ENCODE data around the gene ABHD16A. TPM values are rescaled to one million over a fixed set of nuclear protein-coding genes. Genes with fewer than 3 reads are reported as not detected.

ABHD16A gene
- total RNA-seq (2022) (89.9 and 99.1 TPM in 2 replicates), Bru-seq, nascent RNA (percentile 68 among the genes with signal in this experiment), BruChase-seq, experiment 1, labeled RNA remaining after a 6-hour chase (percentile 81 among the genes with signal in this experiment), BruChase-seq, experiment 2, labeled RNA remaining after a 2-hour chase (percentile 68 among the genes with signal in this experiment)
- long read RNA-seq, transcript ABHD16A-201 (20 exons, 2,103 nt), result major isoform, 163 of 193 reads
- long read RNA-seq, partial matches to known transcripts, result 3 of 193 reads
- long read RNA-seq, other reads (novel, unspliced or antisense), result 22 of 193 reads

DNA sequence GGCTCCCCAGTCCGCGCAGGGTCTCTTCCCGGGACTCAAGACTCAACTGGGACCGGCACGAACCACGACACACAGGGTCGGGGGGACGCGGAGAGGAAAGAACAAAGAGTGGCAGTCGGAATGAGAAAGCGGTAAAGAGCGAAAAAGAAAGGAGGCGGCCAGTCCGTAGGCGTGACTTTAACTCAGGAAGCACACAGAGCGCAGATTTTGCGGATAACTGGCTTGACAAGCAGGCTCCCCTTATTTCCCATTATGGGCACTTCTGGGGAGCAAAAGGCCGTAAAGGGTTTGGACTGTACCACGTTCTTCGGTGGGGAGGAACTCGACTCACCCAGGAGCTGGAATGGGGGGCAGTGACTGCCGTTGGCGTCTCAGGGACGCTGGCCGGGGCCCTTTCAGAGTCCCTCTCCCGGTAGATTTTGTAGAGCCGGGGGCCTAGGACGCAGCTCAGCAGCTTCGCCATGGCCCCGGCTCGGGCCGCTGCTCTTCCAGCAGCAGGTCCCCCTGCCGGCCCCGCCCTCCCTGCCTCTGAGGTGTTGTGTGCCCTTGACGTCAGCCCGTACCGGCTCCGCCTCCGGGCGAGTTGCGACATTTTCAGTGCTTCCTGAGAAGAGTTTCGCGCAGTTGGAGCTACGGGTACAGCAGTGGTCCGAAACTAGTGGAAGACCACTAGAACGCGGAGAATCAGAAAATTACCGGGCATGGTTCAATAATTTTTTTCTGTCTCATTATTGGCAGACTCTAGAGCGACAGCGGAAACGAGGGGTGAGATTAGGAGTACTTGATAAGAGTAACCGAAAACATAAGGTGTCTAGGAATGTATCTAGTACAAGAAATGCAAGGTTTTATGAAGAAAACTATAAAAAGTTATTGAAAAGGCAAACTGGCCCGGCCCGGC is at the start of gene ABHD16A:
Gene ABHD16A, minus strand, starts transcription at position 506 of the 898 bp plus-strand sequence. Its CDS starts 43 bp downstream, at position 463.
- BruUV-seq (replicated peaks), result TSS peak; percentile 91
- intact Hi-C loops (cut with micrococcal nuclease; ENCODE audit: unreplicated experiment), result loop anchor here (5.0 kb wide), 1 partner anchor 34 kb away; the partner anchor contains the start of gene CLIC1
- H3K4me1 Mint-ChIP-seq (ENCODE audit: low read depth, unreplicated experiment), result peaks cover 7% of the 10 kb centered on the region
- peaks cover 17% of the 10 kb centered on the region for H3K36me3 Mint-ChIP-seq (ENCODE audit: insufficient read depth, unreplicated experiment)
- TF ChIP-seq, protein P1, sequence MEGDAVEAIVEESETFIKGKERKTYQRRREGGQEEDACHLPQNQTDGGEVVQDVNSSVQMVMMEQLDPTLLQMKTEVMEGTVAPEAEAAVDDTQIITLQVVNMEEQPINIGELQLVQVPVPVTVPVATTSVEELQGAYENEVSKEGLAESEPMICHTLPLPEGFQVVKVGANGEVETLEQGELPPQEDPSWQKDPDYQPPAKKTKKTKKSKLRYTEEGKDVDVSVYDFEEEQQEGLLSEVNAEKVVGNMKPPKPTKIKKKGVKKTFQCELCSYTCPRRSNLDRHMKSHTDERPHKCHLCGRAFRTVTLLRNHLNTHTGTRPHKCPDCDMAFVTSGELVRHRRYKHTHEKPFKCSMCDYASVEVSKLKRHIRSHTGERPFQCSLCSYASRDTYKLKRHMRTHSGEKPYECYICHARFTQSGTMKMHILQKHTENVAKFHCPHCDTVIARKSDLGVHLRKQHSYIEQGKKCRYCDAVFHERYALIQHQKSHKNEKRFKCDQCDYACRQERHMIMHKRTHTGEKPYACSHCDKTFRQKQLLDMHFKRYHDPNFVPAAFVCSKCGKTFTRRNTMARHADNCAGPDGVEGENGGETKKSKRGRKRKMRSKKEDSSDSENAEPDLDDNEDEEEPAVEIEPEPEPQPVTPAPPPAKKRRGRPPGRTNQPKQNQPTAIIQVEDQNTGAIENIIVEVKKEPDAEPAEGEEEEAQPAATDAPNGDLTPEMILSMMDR (IDR thresholded peaks at IDR 0.05; ENCODE audit: unreplicated experiment), result peak; percentile 39
- DNase-seq, result peak; percentile 100
- peak within 1 kb of the TSS; percentile 66 for H3K27ac Mint-ChIP-seq (ENCODE audit: unreplicated experiment)
- CTCF ChIA-PET, result interaction anchor here (0.6 to 1.8 kb wide), 18 partner anchors 8 to 1536 kb away, joined by 3 to 14 read pairs (median 4); partner anchors contain the start of genes ATP6V1G2, CLIC1, DDAH2 and HSPA1A
- H3K4me3 Mint-ChIP-seq (ENCODE audit: low read depth, unreplicated experiment), result peak within 1 kb of the TSS; percentile 77
- no peaks in the 10 kb centered on the region for H3K9me3 Mint-ChIP-seq (ENCODE audit: low read depth, unreplicated experiment)
- H3K27me3 Mint-ChIP-seq (ENCODE audit: unreplicated experiment), result no peaks in the 10 kb centered on the region

DNA sequence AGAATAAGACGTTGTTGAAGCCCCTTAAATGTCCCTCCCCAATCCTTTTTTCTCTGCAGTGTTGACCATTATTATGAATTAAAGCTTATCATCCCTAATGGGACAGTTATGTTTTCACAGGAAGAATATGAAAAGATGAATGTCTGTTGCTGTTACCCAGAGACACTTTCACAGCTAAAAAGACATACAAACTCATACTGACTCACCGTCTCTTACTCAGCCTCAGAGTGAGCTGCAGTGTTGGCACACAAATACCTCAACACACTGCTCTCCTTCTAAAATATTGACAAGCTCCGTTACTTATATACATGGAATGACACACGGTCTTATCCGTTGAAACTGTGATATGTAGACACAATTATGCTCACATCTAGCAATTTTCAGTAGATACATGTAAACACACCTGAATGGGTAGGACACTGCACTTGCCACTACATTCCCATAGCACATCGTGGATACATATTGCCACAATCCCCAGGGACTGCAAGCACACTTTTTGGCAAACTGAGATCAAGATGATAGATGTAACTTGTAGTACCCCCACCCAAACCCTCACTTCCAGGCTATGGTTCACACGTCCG is 49.7 kb upstream of the ABHD16A start:
- TF ChIP-seq, protein P1 (IDR thresholded peaks at IDR 0.05; ENCODE audit: unreplicated experiment), result no peak
- BruUV-seq (replicated peaks), result no TSS peak
- CTCF ChIA-PET, result interaction anchor here (1.1 kb wide), 1 partner anchor 14 kb away, joined by 6 read pairs; the partner anchor contains the start of gene MSH5
- intact Hi-C loops (cut with micrococcal nuclease; ENCODE audit: unreplicated experiment), result no loop called here
- no peaks in the 10 kb centered on the region for H3K9me3 Mint-ChIP-seq (ENCODE audit: low read depth, unreplicated experiment)
- H3K36me3 Mint-ChIP-seq (ENCODE audit: insufficient read depth, unreplicated experiment), result peaks cover 35% of the 10 kb centered on the region
- DNase-seq, result no peak
- H3K4me1 Mint-ChIP-seq (ENCODE audit: low read depth, unreplicated experiment), result no peaks in the 10 kb centered on the region
- H3K4me3 Mint-ChIP-seq (ENCODE audit: low read depth, unreplicated experiment), result no peak overlapping the region
- no peak overlapping the region for H3K27ac Mint-ChIP-seq (ENCODE audit: unreplicated experiment)
- H3K27me3 Mint-ChIP-seq (ENCODE audit: unreplicated experiment), result no peaks in the 10 kb centered on the region

DNA sequence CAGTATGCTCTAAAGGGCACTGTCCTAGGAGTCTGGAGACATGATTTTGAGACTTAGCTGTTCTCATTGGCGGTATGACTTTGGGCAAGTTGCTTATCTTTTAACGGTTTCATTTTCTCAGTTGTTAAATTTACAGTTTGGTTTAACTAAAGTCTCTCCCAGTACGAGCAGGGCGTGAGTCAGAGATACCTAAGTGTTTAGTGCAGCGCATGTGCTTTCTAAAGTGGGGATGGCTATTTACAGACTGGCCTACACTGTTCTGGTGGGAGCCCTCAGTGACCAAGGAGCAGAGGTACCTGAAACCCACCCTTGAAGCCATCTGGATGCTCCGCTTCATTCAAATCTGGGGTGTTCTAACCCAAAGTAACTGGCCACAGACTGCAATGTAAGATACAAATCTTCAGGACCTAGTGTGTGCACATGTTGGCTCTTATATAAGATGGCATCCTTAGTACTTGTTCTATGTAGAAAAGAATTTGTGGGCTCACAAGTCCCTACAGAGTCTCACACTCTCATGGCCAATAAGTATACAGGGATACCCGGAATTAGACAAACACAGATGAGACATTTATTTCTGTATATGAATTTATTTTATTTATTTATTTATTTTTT is 47.4 kb upstream of the ABHD16A start:
- no peaks in the 10 kb centered on the region for H3K4me1 Mint-ChIP-seq (ENCODE audit: low read depth, unreplicated experiment)
- BruUV-seq (replicated peaks), result TSS peak; percentile 5

More for the DNA sequence above, 47.4 kb upstream of the ABHD16A start:
- Mint-ChIP-seq H3K9me3 (ENCODE audit: low read depth, unreplicated experiment) (no peaks in the 10 kb centered on the region), H3K36me3 (ENCODE audit: insufficient read depth, unreplicated experiment) (peaks cover 42% of the 10 kb centered on the region), H3K27ac (ENCODE audit: unreplicated experiment) (no peak overlapping the region), H3K4me3 (ENCODE audit: low read depth, unreplicated experiment) (no peak overlapping the region), H3K27me3 (ENCODE audit: unreplicated experiment) (no peaks in the 10 kb centered on the region)
- CTCF ChIA-PET, result interaction anchor here (1.0 kb wide), 1 partner anchor 11 kb away, joined by 5 read pairs; the partner anchor contains the start of gene MSH5
- TF ChIP-seq, protein P1 (IDR thresholded peaks at IDR 0.05; ENCODE audit: unreplicated experiment), result no peak
- intact Hi-C loops (cut with micrococcal nuclease; ENCODE audit: unreplicated experiment), result no loop called here
- no peak for DNase-seq
